C4-2B (cell line): Measurements from ENCODE around the gene WWOX.

Experiments
- H3K27ac ChIP-seq: fragments of 450-650 bp; 2 replicates; pipeline ENCODE4 v1.5.1; 2017
- ZFX ChIP-seq: fragments of 450-650 bp; IDR thresholded peaks from 2 replicates; pipeline ENCODE4 v1.6.1; 2017
- TF ChIP-seq, protein P1 (sequence below): fragments of 450-650 bp; conservative IDR thresholded peaks from 2 replicates; pipeline ENCODE4 v1.5.1; 2017; ENCODE audit warnings: mild to moderate bottlenecking

WWOX gene

DNA sequence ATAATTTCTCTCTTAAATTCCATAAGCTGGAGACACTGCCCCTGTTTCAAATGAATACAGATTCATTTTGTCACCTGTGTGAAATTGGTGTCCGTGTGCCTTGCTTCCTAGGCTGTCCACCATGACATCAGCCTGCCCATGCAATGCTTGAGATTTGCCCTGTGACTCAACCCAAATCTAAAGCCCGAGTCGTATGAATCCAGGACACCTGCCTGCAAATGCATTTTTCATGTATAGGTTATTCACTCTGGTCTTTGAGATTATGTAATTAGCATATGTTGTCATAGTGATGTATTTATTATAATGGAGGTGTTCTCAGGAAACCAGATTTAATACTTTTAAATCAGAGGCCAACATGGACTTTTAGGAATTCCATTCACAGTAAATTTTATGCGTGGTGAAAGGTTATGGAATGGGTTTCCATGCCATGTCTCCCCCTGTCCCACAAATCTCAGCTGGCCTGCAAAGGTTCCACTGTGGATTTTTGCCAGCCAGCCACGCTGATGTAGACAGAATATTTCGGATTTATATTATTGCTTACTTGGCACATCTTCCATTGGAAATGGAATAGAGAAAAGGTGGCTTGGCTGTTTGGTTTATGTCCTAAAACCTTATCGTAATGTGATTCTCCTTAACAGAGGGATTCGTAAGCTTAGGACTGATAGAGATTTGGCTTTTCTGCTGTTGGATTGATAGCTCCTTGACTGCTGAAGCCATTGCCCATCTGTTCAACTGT, 551.1 kb downstream of the WWOX start:
- no peak overlapping the region for H3K27ac ChIP-seq
- no peak for TF ChIP-seq ZFX
- TF ChIP-seq, protein P1, sequence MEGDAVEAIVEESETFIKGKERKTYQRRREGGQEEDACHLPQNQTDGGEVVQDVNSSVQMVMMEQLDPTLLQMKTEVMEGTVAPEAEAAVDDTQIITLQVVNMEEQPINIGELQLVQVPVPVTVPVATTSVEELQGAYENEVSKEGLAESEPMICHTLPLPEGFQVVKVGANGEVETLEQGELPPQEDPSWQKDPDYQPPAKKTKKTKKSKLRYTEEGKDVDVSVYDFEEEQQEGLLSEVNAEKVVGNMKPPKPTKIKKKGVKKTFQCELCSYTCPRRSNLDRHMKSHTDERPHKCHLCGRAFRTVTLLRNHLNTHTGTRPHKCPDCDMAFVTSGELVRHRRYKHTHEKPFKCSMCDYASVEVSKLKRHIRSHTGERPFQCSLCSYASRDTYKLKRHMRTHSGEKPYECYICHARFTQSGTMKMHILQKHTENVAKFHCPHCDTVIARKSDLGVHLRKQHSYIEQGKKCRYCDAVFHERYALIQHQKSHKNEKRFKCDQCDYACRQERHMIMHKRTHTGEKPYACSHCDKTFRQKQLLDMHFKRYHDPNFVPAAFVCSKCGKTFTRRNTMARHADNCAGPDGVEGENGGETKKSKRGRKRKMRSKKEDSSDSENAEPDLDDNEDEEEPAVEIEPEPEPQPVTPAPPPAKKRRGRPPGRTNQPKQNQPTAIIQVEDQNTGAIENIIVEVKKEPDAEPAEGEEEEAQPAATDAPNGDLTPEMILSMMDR, result no peak

DNA sequence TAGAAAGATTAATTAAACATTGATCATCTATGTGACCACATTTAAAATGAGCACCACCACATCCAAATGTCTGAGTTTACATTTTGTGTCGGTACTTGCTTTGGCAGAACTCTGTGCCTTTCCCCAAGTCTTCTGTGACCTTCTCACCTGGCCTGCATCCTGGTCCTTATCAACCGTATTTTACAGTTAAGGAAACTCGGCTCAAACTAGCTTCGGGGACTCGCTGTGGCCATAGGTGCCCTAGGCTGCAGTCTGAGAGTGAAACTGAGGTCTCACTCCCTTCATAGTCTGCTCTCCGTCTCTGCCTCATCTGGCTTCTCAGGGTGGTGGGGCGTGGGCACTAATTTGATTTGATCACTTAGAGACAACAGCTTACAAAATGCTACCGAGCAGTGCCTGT, 555.5 kb downstream of the WWOX start:
- TF ChIP-seq, protein P1, result no peak
- TF ChIP-seq ZFX, result no peak
- H3K27ac ChIP-seq, result no peak overlapping the region

DNA sequence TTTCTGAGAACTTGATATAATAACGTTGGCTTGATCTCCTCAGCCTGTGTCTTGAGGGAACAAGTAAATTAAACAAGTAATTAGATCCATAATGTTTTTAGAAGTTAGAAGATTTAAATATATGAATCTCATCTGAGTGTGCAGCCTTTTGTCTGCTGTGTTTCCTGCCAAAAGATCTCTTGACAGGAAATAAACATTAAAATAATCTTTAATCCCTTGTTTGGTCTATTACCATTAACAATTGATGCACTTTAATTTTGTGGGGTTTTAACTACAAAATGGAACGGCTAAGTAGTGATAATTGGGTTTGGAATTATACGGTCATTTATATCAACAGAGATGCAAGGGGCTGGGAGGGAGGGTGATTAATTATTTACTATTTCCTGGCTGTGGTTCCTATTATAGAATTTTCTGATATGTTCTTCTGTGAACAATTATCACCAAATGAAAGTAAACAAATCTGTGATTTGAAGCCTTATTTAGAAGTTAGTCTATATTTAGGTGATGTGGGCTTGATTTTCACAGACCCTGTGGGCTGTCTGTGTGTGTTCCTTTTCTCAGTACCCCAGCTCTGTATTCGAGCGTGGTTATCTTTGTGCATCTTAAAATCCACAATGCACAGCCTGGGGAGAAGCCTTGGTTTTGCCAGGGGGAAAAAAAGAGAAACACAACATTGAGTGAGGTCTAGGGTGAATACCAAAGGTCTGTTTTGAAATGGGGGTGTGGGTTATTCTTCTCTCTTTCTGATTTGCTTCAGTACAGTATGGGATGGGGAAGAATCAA, 556.1 kb downstream of the WWOX start:
- no peak overlapping the region for H3K27ac ChIP-seq
- no peak for TF ChIP-seq ZFX
- TF ChIP-seq, protein P1, result no peak

DNA sequence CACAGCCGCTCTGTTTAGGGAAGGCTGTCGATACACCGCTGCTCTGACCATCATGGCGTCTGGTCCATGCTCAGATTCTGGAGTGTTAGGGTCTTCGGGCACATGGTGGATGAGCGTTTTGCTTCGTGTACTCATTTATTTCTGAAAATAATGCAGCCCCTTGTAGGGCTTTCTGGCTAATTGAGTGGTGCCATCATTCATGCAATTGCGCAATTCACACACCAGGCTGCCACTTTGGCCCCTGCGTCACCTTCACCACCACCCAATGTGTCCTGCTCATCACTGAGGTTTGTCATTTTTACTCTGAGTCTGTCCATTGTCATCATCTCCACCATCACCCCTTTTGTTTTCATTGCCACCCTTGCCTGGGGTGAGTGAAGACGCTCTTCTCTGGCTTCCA, 557.4 kb downstream of the WWOX start:
- H3K27ac ChIP-seq, result no peak overlapping the region
- TF ChIP-seq, protein P1, result no peak
- no peak for TF ChIP-seq ZFX

DNA sequence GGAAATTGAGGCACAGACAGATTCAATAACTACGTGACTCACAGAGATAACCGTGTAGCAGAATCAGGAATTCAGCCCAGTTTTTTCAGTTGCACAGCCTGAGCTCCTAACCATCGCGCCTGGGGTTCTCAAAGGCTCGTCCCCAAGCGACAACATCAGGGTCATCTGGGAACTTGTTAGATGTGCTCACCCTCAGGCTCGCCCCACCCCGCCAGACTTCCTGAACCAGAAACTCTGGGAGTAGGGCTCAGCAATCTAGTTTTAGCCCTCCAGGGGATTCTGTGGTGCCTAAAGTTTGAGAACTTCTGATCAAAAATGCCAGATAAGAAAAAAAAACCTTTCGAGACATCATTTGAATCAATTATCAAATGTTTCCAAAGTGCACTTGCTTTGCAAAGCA, 559.8 kb downstream of the WWOX start:
- H3K27ac ChIP-seq, result no peak overlapping the region
- TF ChIP-seq ZFX, result no peak
- TF ChIP-seq, protein P1, result no peak

DNA sequence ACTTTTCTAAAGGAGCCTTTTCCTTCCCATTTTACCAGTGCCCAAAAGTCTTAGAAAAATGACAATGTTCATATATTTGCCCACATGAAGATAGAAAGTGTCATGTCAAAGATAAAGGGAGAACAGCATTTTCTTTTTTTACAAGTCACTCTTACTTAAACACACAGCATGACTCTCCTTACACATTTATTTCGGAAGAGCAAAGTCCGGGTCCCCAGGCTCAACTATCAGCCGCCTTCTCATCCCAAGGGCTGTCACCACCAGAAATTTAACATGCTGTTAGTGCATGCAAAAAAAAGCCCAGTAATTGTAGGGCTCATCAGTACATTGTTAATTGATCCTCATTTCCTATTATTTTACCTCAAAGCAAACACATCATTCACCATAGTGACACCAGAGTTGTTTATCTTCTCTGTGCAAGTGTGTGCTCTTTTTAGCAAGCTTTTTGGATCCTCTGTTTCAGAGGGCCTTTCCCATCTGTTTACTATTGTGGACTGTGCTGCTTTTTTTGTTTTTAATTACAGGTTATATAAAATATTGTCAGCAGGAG, 560.3 kb downstream of the WWOX start:
- no peak overlapping the region for H3K27ac ChIP-seq
- TF ChIP-seq, protein P1, result no peak
- TF ChIP-seq ZFX, result no peak

DNA sequence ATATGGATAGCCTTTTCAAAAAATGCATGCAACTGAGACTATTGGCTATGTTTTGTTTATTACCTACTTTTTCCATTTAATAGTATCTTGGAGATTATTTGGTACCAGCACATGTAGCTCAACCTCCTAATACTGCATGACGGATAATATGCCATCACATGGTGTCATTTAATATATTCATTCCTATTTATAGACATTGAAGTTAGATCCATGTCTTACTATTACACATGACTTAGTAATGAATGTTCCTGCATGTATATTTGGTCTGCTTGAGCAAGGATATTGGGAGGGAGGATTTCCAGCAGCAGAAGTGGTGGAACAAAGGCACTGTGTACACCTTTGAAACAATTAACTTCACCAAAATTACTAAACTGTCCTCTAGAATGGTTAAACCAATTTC, 561.3 kb downstream of the WWOX start:
- H3K27ac ChIP-seq, result no peak overlapping the region
- TF ChIP-seq ZFX, result no peak
- TF ChIP-seq, protein P1, result no peak
